ENCODE results near the gene CCBE1. TPM values are rescaled to one million over a fixed set of nuclear protein-coding genes. Genes with fewer than 3 reads are reported as not detected.
A peak's percentile ranks its signal among the peaks of the same experiment; 100 is the strongest.
"Not testable (repeated sequence)": the region's sequence is repeated elsewhere in the genome, so short reads cannot be mapped to it uniquely, and the experiment has no call there.

CCBE1 gene
- total RNA-seq, 1 donor: 35.3 TPM

GRCh38 chr18:59528866-59529265 lies 168.4 kb downstream of the CCBE1 start:
- no peak for TF ChIP-seq CTCF (IDR thresholded peaks at IDR 0.05; ENCODE audit: insufficient read depth, low read length)
- H3K4me3 ChIP-seq (ENCODE audit: low read depth, low read length): no peak overlapping the region
- no peak for DNase-seq (ENCODE audit: low read depth)

GRCh38 chr18:59520562-59521355 lies 176.5 kb downstream of the CCBE1 start:
- peak; percentile 8 for DNase-seq (ENCODE audit: low read depth)

GRCh38 chr18:59518705-59519104 lies 178.5 kb downstream of the CCBE1 start:
- H3K4me3 ChIP-seq (ENCODE audit: low read depth, low read length): no peak overlapping the region
- peak; percentile 50 for DNase-seq (ENCODE audit: low read depth)
- TF ChIP-seq CTCF (IDR thresholded peaks at IDR 0.05; ENCODE audit: insufficient read depth, low read length): no peak

More at GRCh38 chr18:59520562-59521355, 176.5 kb downstream of the CCBE1 start:
- no peak for TF ChIP-seq CTCF (IDR thresholded peaks at IDR 0.05; ENCODE audit: insufficient read depth, low read length)
- no peak overlapping the region for H3K4me3 ChIP-seq (ENCODE audit: low read depth, low read length)

GRCh38 chr18:59517446-59518165 lies 179.6 kb downstream of the CCBE1 start:
- DNase-seq (ENCODE audit: low read depth): peak; percentile 27
- TF ChIP-seq CTCF (IDR thresholded peaks at IDR 0.05; ENCODE audit: insufficient read depth, low read length): no peak

GRCh38 chr18:59516356-59517155 lies 180.7 kb downstream of the CCBE1 start:
- TF ChIP-seq CTCF (IDR thresholded peaks at IDR 0.05; ENCODE audit: insufficient read depth, low read length): no peak
- DNase-seq (ENCODE audit: low read depth): peak; percentile 97
- H3K4me3 ChIP-seq (ENCODE audit: low read depth, low read length): no peak overlapping the region

More at GRCh38 chr18:59517446-59518165, 179.6 kb downstream of the CCBE1 start:
- no peak overlapping the region for H3K4me3 ChIP-seq (ENCODE audit: low read depth, low read length)

GRCh38 chr18:59515956-59516355 lies 181.3 kb downstream of the CCBE1 start:
- not testable (repeated sequence) for H3K4me3 ChIP-seq (ENCODE audit: low read depth, low read length); DNase-seq (ENCODE audit: low read depth)

Data from fibroblast of the aortic adventitia (primary cell).